ENCODE data around the gene HIVEP2. TPM values are rescaled to one million over a fixed set of nuclear protein-coding genes. Genes with fewer than 3 reads are reported as not detected.

Gene HIVEP2
- total and polyA plus RNA-seq, 2 donors (not counting 1 experiment from before 2014, with no cell fraction given), result 5.8 to 31.9 TPM

DNA sequence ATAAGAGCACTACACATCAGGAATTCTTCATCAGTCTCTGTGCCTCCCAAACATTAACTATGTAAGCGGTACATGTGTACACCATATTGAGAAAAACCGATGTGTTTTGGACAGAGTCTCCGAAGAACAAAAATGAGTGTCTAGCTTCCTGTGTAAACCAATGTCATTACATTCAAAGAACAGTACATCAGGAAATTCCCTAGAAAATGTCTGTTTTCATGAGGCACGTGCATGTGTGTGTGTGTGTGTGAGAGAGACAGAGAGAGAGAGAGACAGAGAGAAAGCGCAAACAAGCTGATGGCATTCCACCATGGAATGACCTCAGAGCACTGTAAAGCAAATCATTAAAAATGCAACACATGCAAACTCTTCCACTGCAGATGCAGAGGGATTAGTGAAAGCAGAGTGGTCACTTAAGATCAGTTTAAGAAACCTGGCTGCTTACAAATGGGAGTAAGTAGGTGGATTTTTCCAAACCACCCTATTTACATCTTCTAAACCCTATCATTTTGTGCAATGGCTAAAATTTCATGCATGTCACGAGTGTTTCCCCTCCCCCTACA is 133.9 kb downstream of the HIVEP2 start:
- H2AFZ ChIP-seq (ENCODE audit: insufficient read depth, low read depth, low read length, poor library complexity, severe bottlenecking), result no peak overlapping the region
- ATAC-seq (ENCODE audit: low read depth) (no peak), DNase-seq (no peak)
- H3K4me1 Mint-ChIP-seq, result peaks cover 36% of the 10 kb centered on the region
- no peaks in the 10 kb centered on the region for H3K27me3 Mint-ChIP-seq
- no peak overlapping the region for H3K27ac ChIP-seq (ENCODE audit: low read length in 2 of 2)
- H3K9me3 Mint-ChIP-seq (ENCODE audit: insufficient read depth), result no peaks in the 10 kb centered on the region
- no peak overlapping the region for H3K4me3 ChIP-seq (ENCODE audit: control extremely low read depth in 1 of 5, extremely low read depth in 1 of 5, insufficient read depth in 1 of 5, low read depth in 2 of 5, low read length in 4 of 5)
- no peaks in the 10 kb centered on the region for H4K20me1 ChIP-seq (ENCODE audit: control insufficient read depth, insufficient read depth, low read length, poor library complexity, severe bottlenecking)
- no peaks in the 10 kb centered on the region for H3K9me3 ChIP-seq (ENCODE audit: control extremely low read depth in 1 of 3, control insufficient read depth in 2 of 3, insufficient read depth in 1 of 3, low read length in 2 of 3)
- no peaks in the 10 kb centered on the region for H3K27me3 ChIP-seq (replicated peaks in 1 of 4; ENCODE audit: control extremely low read depth in 1 of 4, control insufficient read depth in 3 of 4, insufficient read depth in 4 of 4, low read length in 3 of 4)
- ChIA-PET POLR2A (no interaction called here), CTCF (no interaction called here)
- no peaks in the 10 kb centered on the region for H3K4me1 ChIP-seq (ENCODE audit: control insufficient read depth in 2 of 2, insufficient read depth in 2 of 2, low read length in 2 of 2)
- H3K9ac ChIP-seq (ENCODE audit: low read length), result no peak overlapping the region
- no peak overlapping the region for H3K27ac Mint-ChIP-seq
- H3K79me2 ChIP-seq (ENCODE audit: control insufficient read depth, insufficient read depth, low read length), result peaks cover 85% of the 10 kb centered on the region
- intact Hi-C loops (cut with micrococcal nuclease), result no loop called here
- H3K4me3 Mint-ChIP-seq, result no peak overlapping the region
- peaks cover 3 to 8% of the 10 kb centered on the region in 2 experiments for H3K36me3 ChIP-seq (replicated peaks in 1 of 2; ENCODE audit: control extremely low read depth in 1 of 2, control insufficient read depth in 1 of 2, extremely low read depth in 1 of 2, insufficient read depth in 2 of 2, low read length in 1 of 2)
- no peak overlapping the region for H3K4me2 ChIP-seq (replicated peaks; ENCODE audit: low read depth, low read length, poor library complexity, severe bottlenecking)
- 100% methylated on average over 1 of the region's 6 CpGs for WGBS (ENCODE audit: insufficient coverage)
- TF ChIP-seq EZH2 (IDR thresholded peaks at IDR 0.05; ENCODE audit: borderline replicate concordance, insufficient read depth, low read depth, low read length, poor library complexity, severe bottlenecking) (no peak), CTCF (IDR thresholded peaks at IDR 0.05) (no peak)

GRCh38 chr6:142809947-142810346 is 135.0 kb downstream of the HIVEP2 start:
- no peaks in the 10 kb centered on the region for H3K4me1 ChIP-seq (ENCODE audit: control insufficient read depth in 2 of 2, insufficient read depth in 2 of 2, low read length in 2 of 2)
- no peaks in the 10 kb centered on the region for H3K27me3 ChIP-seq (replicated peaks in 1 of 4; ENCODE audit: control extremely low read depth in 1 of 4, control insufficient read depth in 3 of 4, insufficient read depth in 4 of 4, low read length in 3 of 4)
- ChIA-PET POLR2A (interaction anchor here (0.7 kb wide), 1 partner anchor 724 kb away, joined by 8 read pairs; no protein-coding TSS in a partner anchor), CTCF (interaction anchor here (1.2 kb wide), 1 partner anchor 117 kb away, joined by 4 read pairs; no protein-coding TSS in a partner anchor)
- no peak overlapping the region for H3K4me2 ChIP-seq (replicated peaks; ENCODE audit: low read depth, low read length, poor library complexity, severe bottlenecking)
- WGBS (ENCODE audit: insufficient coverage), result no CpG with 5 or more reads among the region's 2 CpGs
- DNase-seq (no peak), ATAC-seq (ENCODE audit: low read depth) (no peak)
- H3K4me3 ChIP-seq (ENCODE audit: control extremely low read depth in 1 of 5, extremely low read depth in 1 of 5, insufficient read depth in 1 of 5, low read depth in 2 of 5, low read length in 4 of 5), result no peak overlapping the region
- no peaks in the 10 kb centered on the region for H3K9me3 ChIP-seq (ENCODE audit: control extremely low read depth in 1 of 3, control insufficient read depth in 2 of 3, insufficient read depth in 1 of 3, low read length in 2 of 3)
- H3K9me3 Mint-ChIP-seq (ENCODE audit: insufficient read depth), result no peaks in the 10 kb centered on the region
- H3K4me1 Mint-ChIP-seq, result peaks cover 41% of the 10 kb centered on the region
- intact Hi-C loops (cut with micrococcal nuclease), result no loop called here
- no peaks in the 10 kb centered on the region for H3K27me3 Mint-ChIP-seq
- no peak overlapping the region for H3K4me3 Mint-ChIP-seq
- no peak overlapping the region for H3K27ac Mint-ChIP-seq
- no peak overlapping the region for H3K9ac ChIP-seq (ENCODE audit: low read length)
- H3K79me2 ChIP-seq (ENCODE audit: control insufficient read depth, insufficient read depth, low read length), result peaks cover 74% of the 10 kb centered on the region
- no peak overlapping the region for H3K27ac ChIP-seq (ENCODE audit: low read length in 2 of 2)
- H4K20me1 ChIP-seq (ENCODE audit: control insufficient read depth, insufficient read depth, low read length, poor library complexity, severe bottlenecking), result no peaks in the 10 kb centered on the region
- TF ChIP-seq CTCF (IDR thresholded peaks at IDR 0.05), result no peak
- no peak for TF ChIP-seq EZH2 (IDR thresholded peaks at IDR 0.05; ENCODE audit: borderline replicate concordance, insufficient read depth, low read depth, low read length, poor library complexity, severe bottlenecking)
- H3K36me3 ChIP-seq (replicated peaks in 1 of 2; ENCODE audit: control extremely low read depth in 1 of 2, control insufficient read depth in 1 of 2, extremely low read depth in 1 of 2, insufficient read depth in 2 of 2, low read length in 1 of 2), result peaks cover 3 to 8% of the 10 kb centered on the region in 2 experiments
- H2AFZ ChIP-seq (ENCODE audit: insufficient read depth, low read depth, low read length, poor library complexity, severe bottlenecking), result no peak overlapping the region
